Mucosa of stomach (tissue), 1 donor: ENCODE measurements around the gene PRLH.

Source experiments
- H3K27me3 ChIP-seq: one replicate; pipeline ENCODE4 v1.7.0; 2013; ENCODE audit warnings: mild to moderate bottlenecking, low read length; ENCODE audit not compliant: control insufficient read depth, insufficient read depth
- H3K36me3 ChIP-seq: one replicate; pipeline ENCODE4 v1.7.0; 2013; ENCODE audit warnings: low read length; ENCODE audit not compliant: control insufficient read depth, insufficient read depth
- H3K4me1 ChIP-seq: one replicate; pipeline ENCODE4 v1.7.0; 2013; ENCODE audit warnings: mild to moderate bottlenecking, low read length; ENCODE audit not compliant: control insufficient read depth, insufficient read depth
- H3K4me3 ChIP-seq: one replicate; pipeline ENCODE4 v1.7.0; 2013; ENCODE audit warnings: low read length
- H3K9ac ChIP-seq: one replicate; pipeline ENCODE4 v1.7.0; 2013; ENCODE audit warnings: mild to moderate bottlenecking, low read length, moderate library complexity
- H3K9me3 ChIP-seq: one replicate; pipeline ENCODE4 v1.7.0; 2013; ENCODE audit warnings: mild to moderate bottlenecking, low read length, moderate library complexity; ENCODE audit not compliant: control insufficient read depth
- donor health status: Pancreatic carcinoma.

PRLH gene

GRCh38 chr2:237530472-237531433 is 35.6 kb upstream of the PRLH start:
- Histone ChIP-seq H3K4me1 (peaks cover 20% of the 10 kb centered on the region), H3K9me3 (no peaks in the 10 kb centered on the region), H3K4me3 (no peak overlapping the region), H3K9ac (no peak overlapping the region), H3K36me3 (peaks cover 36% of the 10 kb centered on the region), H3K27me3 (no peaks in the 10 kb centered on the region)

GRCh38 chr2:237532160-237532559 is 34.2 kb upstream of the PRLH start:
- no peaks in the 10 kb centered on the region for H3K27me3 ChIP-seq
- no peak overlapping the region for H3K9ac ChIP-seq
- peaks cover 26% of the 10 kb centered on the region for H3K36me3 ChIP-seq
- no peak overlapping the region for H3K4me3 ChIP-seq
- peaks cover 22% of the 10 kb centered on the region for H3K4me1 ChIP-seq
- no peaks in the 10 kb centered on the region for H3K9me3 ChIP-seq

- no peaks in the 10 kb centered on the region for H3K9me3 ChIP-seq
- H3K9ac ChIP-seq, result no peak overlapping the region
- H3K27me3 ChIP-seq, result no peaks in the 10 kb centered on the region
- H3K36me3 ChIP-seq, result peaks cover 31% of the 10 kb centered on the region
- peaks cover 38% of the 10 kb centered on the region for H3K4me1 ChIP-seq
- no peak overlapping the region for H3K4me3 ChIP-seq
Measured at GRCh38 chr2:237533668-237534161, 32.7 kb upstream of the PRLH start.

GRCh38 chr2:237534380-237534779 is 32.0 kb upstream of the PRLH start:
- no peak overlapping the region for H3K9ac ChIP-seq
- H3K27me3 ChIP-seq, result no peaks in the 10 kb centered on the region
- H3K4me3 ChIP-seq, result no peak overlapping the region
- no peaks in the 10 kb centered on the region for H3K9me3 ChIP-seq
- peaks cover 45% of the 10 kb centered on the region for H3K4me1 ChIP-seq
- H3K36me3 ChIP-seq, result peaks cover 31% of the 10 kb centered on the region

- H3K9me3 ChIP-seq, result no peaks in the 10 kb centered on the region
- no peaks in the 10 kb centered on the region for H3K27me3 ChIP-seq
- no peak overlapping the region for H3K4me3 ChIP-seq
- H3K4me1 ChIP-seq, result peaks cover 56% of the 10 kb centered on the region
- peaks cover 31% of the 10 kb centered on the region for H3K36me3 ChIP-seq
- H3K9ac ChIP-seq, result no peak overlapping the region
Measured at GRCh38 chr2:237535385-237536082, 30.8 kb upstream of the PRLH start.

- Histone ChIP-seq H3K9ac (no peak overlapping the region), H3K4me3 (no peak overlapping the region), H3K36me3 (peaks cover 27% of the 10 kb centered on the region)
Measured at GRCh38 chr2:237536083-237536415, 30.3 kb upstream of the PRLH start.

GRCh38 chr2:237536617-237537016 is 29.8 kb upstream of the PRLH start:
- H3K9me3 ChIP-seq, result no peaks in the 10 kb centered on the region
- no peaks in the 10 kb centered on the region for H3K27me3 ChIP-seq
- peaks cover 67% of the 10 kb centered on the region for H3K4me1 ChIP-seq
- H3K4me3 ChIP-seq, result no peak overlapping the region
- peaks cover 31% of the 10 kb centered on the region for H3K36me3 ChIP-seq
- H3K9ac ChIP-seq, result no peak overlapping the region

More at GRCh38 chr2:237536083-237536415, 30.3 kb upstream of the PRLH start:
- Histone ChIP-seq H3K27me3 (no peaks in the 10 kb centered on the region), H3K9me3 (no peaks in the 10 kb centered on the region), H3K4me1 (peaks cover 61% of the 10 kb centered on the region)

GRCh38 chr2:237538001-237538720 is 28.2 kb upstream of the PRLH start:
- peaks cover 28% of the 10 kb centered on the region for H3K36me3 ChIP-seq
- H3K4me3 ChIP-seq, result no peak overlapping the region
- no peaks in the 10 kb centered on the region for H3K9me3 ChIP-seq
- H3K9ac ChIP-seq, result no peak overlapping the region
- H3K27me3 ChIP-seq, result no peaks in the 10 kb centered on the region
- H3K4me1 ChIP-seq, result peaks cover 68% of the 10 kb centered on the region

- H3K9me3 ChIP-seq, result no peaks in the 10 kb centered on the region
- H3K4me3 ChIP-seq, result no peak overlapping the region
- peaks cover 27% of the 10 kb centered on the region for H3K36me3 ChIP-seq
- H3K9ac ChIP-seq, result no peak overlapping the region
- peaks cover 62% of the 10 kb centered on the region for H3K4me1 ChIP-seq
- no peaks in the 10 kb centered on the region for H3K27me3 ChIP-seq
Measured at GRCh38 chr2:237538901-237539300, 27.5 kb upstream of the PRLH start.

GRCh38 chr2:237539681-237540080 is 26.7 kb upstream of the PRLH start:
- H3K27me3 ChIP-seq, result no peaks in the 10 kb centered on the region

GRCh38 chr2:237540223-237540775 is 26.1 kb upstream of the PRLH start:
- H3K9ac ChIP-seq, result no peak overlapping the region
- H3K4me1 ChIP-seq, result peaks cover 51% of the 10 kb centered on the region
- peaks cover 22% of the 10 kb centered on the region for H3K36me3 ChIP-seq
- no peaks in the 10 kb centered on the region for H3K27me3 ChIP-seq
- H3K9me3 ChIP-seq, result no peaks in the 10 kb centered on the region
- H3K4me3 ChIP-seq, result no peak overlapping the region

More at GRCh38 chr2:237539681-237540080, 26.7 kb upstream of the PRLH start:
- Histone ChIP-seq H3K4me1 (peaks cover 56% of the 10 kb centered on the region), H3K9me3 (no peaks in the 10 kb centered on the region), H3K36me3 (peaks cover 22% of the 10 kb centered on the region), H3K4me3 (no peak overlapping the region), H3K9ac (no peak overlapping the region)
